Measurements from ENCODE around the gene HTR3C. TPM values are rescaled to one million over a fixed set of nuclear protein-coding genes. Genes with fewer than 3 reads are reported as not detected.
"Not testable (repeated sequence)": the region's sequence is repeated elsewhere in the genome, so short reads cannot be mapped to it uniquely, and the experiment has no call there.

HTR3C gene
- total RNA-seq, 1 experiment from 2014 or later, result not detected

DNA sequence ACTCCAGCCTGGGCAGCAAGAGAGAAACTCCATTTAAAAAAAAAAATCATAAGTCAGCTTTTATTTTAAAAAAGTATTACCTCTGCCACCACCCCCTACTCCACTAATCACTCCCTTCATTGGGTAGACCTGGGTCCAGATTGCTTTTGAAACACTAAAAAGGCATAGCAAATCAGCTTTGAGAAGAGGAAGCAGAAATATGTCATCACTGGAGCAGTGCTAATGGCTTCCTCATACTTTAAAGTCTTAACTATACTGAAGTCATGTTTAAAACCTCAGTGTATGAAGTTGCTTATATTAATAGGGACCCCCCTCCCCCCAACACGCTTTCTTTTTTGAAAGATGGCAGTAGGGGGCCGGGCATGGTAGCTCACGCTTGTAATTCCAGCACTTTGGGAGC is 22.3 kb upstream of the HTR3C start:
- no peak for DNase-seq (ENCODE audit: low read depth)

DNA sequence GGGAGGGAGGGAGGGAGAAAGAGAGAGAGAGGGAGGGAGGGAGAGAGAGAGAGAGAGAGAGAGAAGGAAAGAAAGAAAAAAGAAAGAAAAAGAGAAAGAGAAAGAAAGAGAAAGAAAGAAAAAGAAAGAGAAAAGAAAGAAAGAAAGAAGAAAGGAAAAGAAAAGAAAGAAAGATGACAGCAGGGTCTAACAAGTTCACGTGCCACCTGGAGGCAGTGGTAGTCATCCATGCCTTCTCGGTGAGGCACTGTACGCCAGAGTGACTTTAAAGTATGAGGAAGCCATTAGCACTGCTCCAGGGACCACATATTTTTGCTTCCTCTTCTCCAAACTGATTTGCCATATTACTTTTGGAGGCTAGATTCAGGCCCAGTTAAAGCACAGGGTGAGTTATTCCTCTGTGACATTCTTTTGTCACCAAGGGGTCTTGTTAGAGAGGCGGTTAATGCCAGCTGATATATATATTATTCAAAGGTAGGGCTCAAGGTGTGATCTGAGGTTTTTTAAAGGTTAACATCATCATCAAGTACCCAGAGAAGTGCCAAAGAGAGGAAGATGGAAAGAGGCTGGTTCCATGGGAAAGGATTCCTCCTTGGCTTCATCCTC is 21.6 kb upstream of the HTR3C start, which contains the start of gene HTR3D:
TSS of gene HTR3D (plus strand) at position 556 of the 606 bp plus-strand sequence. CDS start at position 556, 0 bp downstream.
- DNase-seq (ENCODE audit: low read depth), result no peak

GRCh38 chr3:184037816-184038215 is 15.0 kb upstream of the HTR3C start:
- no peak for DNase-seq (ENCODE audit: low read depth)

- DNase-seq (ENCODE audit: low read depth), result not testable (repeated sequence)
Measured at GRCh38 chr3:184038307-184038706, 14.5 kb upstream of the HTR3C start.

DNA sequence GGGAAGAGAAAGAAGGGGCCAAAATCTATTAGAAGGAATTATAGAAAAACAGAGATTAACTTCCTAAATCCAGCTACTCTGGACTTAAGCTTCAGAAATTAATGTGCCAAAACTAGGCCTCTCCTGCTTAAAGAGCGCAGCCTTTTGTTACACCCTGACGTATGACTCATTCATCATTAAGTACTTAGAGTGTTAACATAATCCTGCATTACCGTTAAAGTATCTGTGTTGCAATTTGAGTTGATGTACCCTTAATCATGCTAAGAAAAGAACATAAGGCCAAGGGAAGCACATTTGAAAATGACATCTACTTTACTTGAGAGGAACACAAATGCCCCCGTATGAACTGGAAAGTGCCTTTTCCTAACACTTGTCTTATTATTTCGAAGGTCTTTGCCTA is 13.4 kb upstream of the HTR3C start:
- no peak for DNase-seq (ENCODE audit: low read depth)

DNA sequence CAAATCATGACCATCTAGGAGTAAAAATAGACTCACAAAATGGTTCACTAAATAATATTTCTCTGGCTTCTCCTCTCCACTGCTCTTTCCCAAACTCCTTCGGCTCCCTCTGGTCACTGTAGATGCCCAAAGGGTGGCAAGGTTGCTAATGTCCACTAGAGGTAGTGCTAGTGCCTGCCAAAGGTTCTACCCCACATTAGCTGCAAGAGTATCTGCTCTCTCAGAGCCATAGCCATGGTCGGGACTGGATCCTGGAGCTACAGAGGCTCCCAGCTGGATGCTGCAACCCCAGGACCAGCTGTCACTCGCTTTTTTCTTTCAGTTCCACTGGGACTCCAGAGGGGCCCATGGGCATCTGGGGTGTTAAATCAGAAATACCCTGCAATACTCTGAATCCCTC is 12.8 kb upstream of the HTR3C start:
- peak; percentile 67 for DNase-seq (ENCODE audit: low read depth)

- no peak for DNase-seq (ENCODE audit: low read depth)
Measured at GRCh38 chr3:184042617-184043016, 10.2 kb upstream of the HTR3C start.

GRCh38 chr3:184045995-184046394 is 6.9 kb upstream of the HTR3C start:
- no peak for DNase-seq (ENCODE audit: low read depth)

DNA sequence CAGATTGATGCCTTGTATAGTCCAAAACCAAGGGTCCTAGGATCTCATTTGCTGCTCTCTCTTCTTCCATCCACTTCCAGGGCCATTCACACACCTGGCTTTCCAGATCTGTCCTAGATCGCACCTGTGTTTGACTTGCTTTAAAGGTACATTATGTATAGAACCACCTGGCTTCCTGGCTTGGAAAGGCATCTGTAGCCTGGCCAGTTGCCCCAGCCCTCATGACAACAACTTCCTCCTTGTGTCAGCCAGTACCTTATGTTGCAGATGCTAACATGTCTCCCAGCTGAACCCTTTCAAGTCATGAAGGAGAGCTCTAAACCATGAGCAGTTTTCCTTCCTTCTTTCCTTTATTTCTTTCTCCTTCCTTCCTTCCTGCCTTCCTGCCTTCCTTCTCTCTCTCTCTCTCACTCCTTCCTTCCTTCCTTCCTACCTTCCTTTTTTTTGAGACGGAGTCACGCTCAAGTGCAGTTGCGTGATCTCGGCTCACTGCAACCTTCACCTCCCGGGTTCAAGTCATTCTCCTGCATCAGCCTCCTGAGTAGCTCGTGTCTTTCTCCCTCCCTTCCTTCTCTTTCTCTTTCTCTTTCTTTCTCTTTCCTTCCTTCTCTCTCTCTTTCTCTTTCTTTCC is 2.5 kb upstream of the HTR3C start:
- no peak for DNase-seq (ENCODE audit: low read depth)

- DNase-seq (ENCODE audit: low read depth), result peak; percentile 73
Measured at GRCh38 chr3:184058029-184058428, 5.2 kb downstream of the HTR3C start.

GRCh38 chr3:184059424-184059823 is 6.6 kb downstream of the HTR3C start:
- no peak for DNase-seq (ENCODE audit: low read depth)

DNA sequence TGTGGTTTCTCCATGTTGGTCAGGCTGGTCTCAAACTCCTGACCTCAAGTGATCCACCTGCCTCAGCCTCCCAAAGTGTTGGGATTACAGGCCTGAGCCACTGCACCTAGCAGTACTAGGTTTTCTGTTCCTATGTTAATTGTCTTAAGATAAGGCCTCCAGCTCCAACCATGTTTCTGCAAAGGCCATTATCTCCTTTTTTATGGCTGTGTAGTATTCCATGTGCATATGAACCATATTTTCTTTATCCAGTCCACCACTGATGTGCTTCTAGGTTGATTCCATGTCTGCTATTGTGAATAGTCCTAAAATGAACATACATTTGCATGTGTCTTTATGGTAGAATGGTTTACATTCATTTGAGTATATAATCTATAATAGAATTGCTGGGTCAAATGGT is 9.8 kb downstream of the HTR3C start:
- DNase-seq (ENCODE audit: low read depth), result no peak

GRCh38 chr3:184066211-184066610 is 13.4 kb downstream of the HTR3C start:
- no peak for DNase-seq (ENCODE audit: low read depth)

DNA sequence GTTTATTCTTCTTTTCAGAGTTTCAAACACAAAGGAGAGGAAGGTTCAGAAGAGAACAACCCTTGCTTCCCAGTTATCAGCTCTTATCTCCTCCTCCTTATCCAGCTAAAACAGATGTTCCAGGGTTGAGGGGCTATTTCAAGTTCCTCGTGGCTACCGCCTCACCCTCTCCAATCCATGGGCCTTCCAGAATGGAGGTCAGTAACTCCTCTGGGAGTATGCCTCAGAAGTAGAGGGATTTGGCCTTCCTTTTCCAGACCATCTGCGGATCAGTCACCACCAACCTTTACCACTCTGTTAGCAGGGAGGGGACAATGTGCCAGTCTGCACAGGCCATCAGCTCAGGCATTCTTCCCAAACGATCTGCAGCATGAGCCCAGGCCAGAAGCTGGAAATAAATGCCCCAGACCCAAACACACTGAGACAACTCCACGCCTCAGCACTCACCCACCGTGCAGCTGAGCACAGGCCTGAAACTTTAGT is 14.8 kb downstream of the HTR3C start:
- no peak for DNase-seq (ENCODE audit: low read depth)

DNA sequence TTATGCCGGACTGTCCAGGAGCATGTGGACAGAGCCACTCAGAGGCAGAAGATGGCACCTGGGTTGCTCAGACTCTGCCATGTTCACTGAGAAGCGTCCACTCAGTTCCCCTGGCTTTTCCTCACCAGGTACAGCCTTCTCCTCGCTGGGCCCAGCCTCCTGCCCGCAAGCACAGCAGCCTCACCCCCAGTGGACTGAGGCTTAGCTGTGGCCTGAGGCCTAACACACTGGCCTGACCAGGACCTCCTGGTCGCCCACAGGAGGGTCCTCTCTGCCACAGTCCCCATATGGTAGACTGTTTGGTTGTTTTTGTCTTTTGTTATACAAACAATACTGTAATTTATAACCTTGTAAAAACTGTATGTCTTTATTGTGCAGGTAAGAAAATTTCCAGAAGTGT is 15.5 kb downstream of the HTR3C start:
- no peak for DNase-seq (ENCODE audit: low read depth)

GRCh38 chr3:184071142-184071541 is 18.3 kb downstream of the HTR3C start:
- DNase-seq (ENCODE audit: low read depth), result not testable (repeated sequence)

GRCh38 chr3:184073621-184074020 is 20.8 kb downstream of the HTR3C start:
- no peak for DNase-seq (ENCODE audit: low read depth)

GRCh38 chr3:184075901-184076300 is 23.1 kb downstream of the HTR3C start:
- DNase-seq (ENCODE audit: low read depth), result no peak

GRCh38 chr3:184077881-184078280 is 25.0 kb downstream of the HTR3C start:
- no peak for DNase-seq (ENCODE audit: low read depth)

GRCh38 chr3:184078851-184079250 is 26.0 kb downstream of the HTR3C start:
- no peak for DNase-seq (ENCODE audit: low read depth)

DNA sequence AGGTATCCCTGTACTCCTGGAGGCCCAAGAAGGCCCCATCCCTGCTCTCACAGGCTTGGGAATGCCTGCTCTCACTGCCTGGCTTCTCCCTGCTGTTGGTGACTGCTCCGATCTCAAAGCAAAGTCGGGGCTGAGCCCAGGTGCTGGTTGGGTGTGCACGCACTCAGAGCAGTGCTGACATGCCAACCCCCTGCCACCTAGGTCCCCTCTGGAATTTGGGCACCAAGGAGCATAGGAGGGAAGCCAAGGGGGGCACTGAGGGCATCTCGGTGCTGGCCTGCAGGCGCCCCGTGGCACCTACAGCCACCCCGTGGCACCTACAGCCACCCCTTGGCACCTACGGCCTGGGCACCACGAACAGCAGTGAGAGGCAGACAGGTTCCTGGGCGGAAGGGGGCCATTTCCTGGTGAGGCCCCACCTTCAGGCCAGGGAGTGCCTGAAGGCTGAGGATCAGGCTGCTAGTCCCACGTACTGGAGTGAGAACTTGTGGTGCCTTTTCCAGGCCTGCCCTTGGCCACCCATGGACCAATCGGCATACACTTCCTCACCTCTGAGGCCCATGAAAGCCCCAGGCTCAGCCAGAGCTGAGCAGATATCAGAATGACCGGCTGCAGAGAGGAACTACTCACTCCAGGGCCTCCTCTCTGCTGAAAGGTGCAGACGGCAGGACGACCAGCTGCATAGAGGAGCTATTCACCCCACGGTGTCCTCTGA is 28.4 kb downstream of the HTR3C start:
- no peak for DNase-seq (ENCODE audit: low read depth)

GRCh38 chr3:184082034-184082433 is 29.2 kb downstream of the HTR3C start:
- DNase-seq (ENCODE audit: low read depth), result no peak

- no peak for DNase-seq (ENCODE audit: low read depth)
Measured at GRCh38 chr3:184082465-184082864, 29.6 kb downstream of the HTR3C start.

Measured in LHCN-M2 (cell line).